GM19324 (cell line): Measurements from ENCODE around the gene CLIC5.

ENCODE experiments used
- ATAC-seq: cut with Tn5 transposase; IDR thresholded peaks from one replicate; pipeline ENCODE4 v1.9.1; 2021; ENCODE audit warnings: mild to moderate bottlenecking, moderate library complexity; ENCODE audit not compliant: unreplicated experiment, low FRiP score

CLIC5 gene

GRCh38 chr6:45855642-45856394 lies 159.8 kb downstream of the CLIC5 start:
- ATAC-seq, result no peak

- ATAC-seq, result no peak
Measured at GRCh38 chr6:45854149-45854742, 161.4 kb downstream of the CLIC5 start.

GRCh38 chr6:45851034-45851400 lies 164.6 kb downstream of the CLIC5 start:
- no peak for ATAC-seq

- no peak for ATAC-seq
Measured at GRCh38 chr6:45850378-45851033, 165.2 kb downstream of the CLIC5 start.

- ATAC-seq, result no peak
Measured at GRCh38 chr6:45845567-45845966, 170.1 kb downstream of the CLIC5 start.

GRCh38 chr6:45844986-45845385 lies 170.7 kb downstream of the CLIC5 start:
- no peak for ATAC-seq

- no peak for ATAC-seq
Measured at GRCh38 chr6:45843848-45844521, 171.7 kb downstream of the CLIC5 start.

GRCh38 chr6:45841062-45841461 lies 174.6 kb downstream of the CLIC5 start:
- no peak for ATAC-seq

GRCh38 chr6:45838996-45839395 lies 176.7 kb downstream of the CLIC5 start:
- ATAC-seq, result no peak

GRCh38 chr6:45838451-45838850 lies 177.2 kb downstream of the CLIC5 start:
- ATAC-seq, result no peak

GRCh38 chr6:45837541-45838200 lies 178.0 kb downstream of the CLIC5 start:
- no peak for ATAC-seq

- ATAC-seq, result no peak
Measured at GRCh38 chr6:45836984-45837383, 178.7 kb downstream of the CLIC5 start.

GRCh38 chr6:45836438-45836824 lies 179.2 kb downstream of the CLIC5 start:
- no peak for ATAC-seq

GRCh38 chr6:45835721-45836437 lies 179.8 kb downstream of the CLIC5 start:
- ATAC-seq, result no peak

GRCh38 chr6:45832063-45832462 lies 183.6 kb downstream of the CLIC5 start:
- no peak for ATAC-seq
